22Rv1 (cell line): ENCODE measurements around the gene DAGLA.

Experiments used
- ZFX ChIP-seq: fragments of 450-650 bp; IDR thresholded peaks from 2 replicates; pipeline ENCODE4 v1.6.1; 2017; ENCODE audit warnings: antibody characterized with exemption, borderline replicate concordance
- TF ChIP-seq, protein P1 (sequence below): fragments of 450-650 bp; IDR thresholded peaks from 2 replicates; pipeline ENCODE4 v1.5.1; 2017; ENCODE audit warnings: mild to moderate bottlenecking

DNA sequence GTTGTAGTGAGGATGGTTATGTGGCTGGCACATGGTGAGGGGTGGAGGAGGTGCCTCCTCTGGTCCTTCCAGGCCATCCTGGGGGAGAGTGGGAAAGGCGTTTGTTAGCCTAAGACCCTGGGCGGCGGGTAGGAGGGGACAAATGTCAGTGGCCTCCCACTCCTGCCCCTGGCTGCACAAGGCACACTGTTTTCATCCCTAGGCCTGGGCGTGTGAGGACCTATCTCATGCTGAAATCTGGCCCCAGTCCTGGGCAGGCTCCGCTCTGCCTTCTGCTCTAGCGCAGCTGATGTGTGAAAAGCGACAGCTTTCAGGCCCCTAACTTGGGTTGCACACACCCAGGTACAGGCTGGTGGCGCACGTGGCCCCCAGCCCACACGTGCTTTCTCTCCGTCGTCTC is 32.1 kb downstream of the DAGLA start:
- TF ChIP-seq, protein P1, sequence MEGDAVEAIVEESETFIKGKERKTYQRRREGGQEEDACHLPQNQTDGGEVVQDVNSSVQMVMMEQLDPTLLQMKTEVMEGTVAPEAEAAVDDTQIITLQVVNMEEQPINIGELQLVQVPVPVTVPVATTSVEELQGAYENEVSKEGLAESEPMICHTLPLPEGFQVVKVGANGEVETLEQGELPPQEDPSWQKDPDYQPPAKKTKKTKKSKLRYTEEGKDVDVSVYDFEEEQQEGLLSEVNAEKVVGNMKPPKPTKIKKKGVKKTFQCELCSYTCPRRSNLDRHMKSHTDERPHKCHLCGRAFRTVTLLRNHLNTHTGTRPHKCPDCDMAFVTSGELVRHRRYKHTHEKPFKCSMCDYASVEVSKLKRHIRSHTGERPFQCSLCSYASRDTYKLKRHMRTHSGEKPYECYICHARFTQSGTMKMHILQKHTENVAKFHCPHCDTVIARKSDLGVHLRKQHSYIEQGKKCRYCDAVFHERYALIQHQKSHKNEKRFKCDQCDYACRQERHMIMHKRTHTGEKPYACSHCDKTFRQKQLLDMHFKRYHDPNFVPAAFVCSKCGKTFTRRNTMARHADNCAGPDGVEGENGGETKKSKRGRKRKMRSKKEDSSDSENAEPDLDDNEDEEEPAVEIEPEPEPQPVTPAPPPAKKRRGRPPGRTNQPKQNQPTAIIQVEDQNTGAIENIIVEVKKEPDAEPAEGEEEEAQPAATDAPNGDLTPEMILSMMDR = no peak
- TF ChIP-seq ZFX = no peak
